ENCODE results near the gene ZNF507. TPM values are rescaled to one million over a fixed set of nuclear protein-coding genes. Genes with fewer than 3 reads are reported as not detected.

The ZNF507 gene
- total RNA-seq, 1 donor from 2014 or later: 19.3 TPM

GRCh38 chr19:32308431-32309077 is 36.9 kb upstream of the ZNF507 start:
- no peak overlapping the region for H3K27ac ChIP-seq
- TF ChIP-seq CTCF (IDR thresholded peaks at IDR 0.05): no peak
- no peak for DNase-seq
- intact Hi-C loops (cut with DNase I): no loop called here
- H3K9me3 ChIP-seq: no peaks in the 10 kb centered on the region
- H3K4me3 ChIP-seq: no peak overlapping the region
- H3K27me3 ChIP-seq (ENCODE audit: low read depth): peaks cover 36% of the 10 kb centered on the region
- no peaks in the 10 kb centered on the region for H3K4me1 ChIP-seq
- no peak for ATAC-seq
- no peaks in the 10 kb centered on the region for H3K36me3 ChIP-seq

- H3K36me3 ChIP-seq: no peaks in the 10 kb centered on the region
- ATAC-seq: no peak
- intact Hi-C loops (cut with DNase I): no loop called here
- no peak overlapping the region for H3K4me3 ChIP-seq
- no peak overlapping the region for H3K27ac ChIP-seq
- H3K4me1 ChIP-seq: no peaks in the 10 kb centered on the region
- no peak for TF ChIP-seq CTCF (IDR thresholded peaks at IDR 0.05)
- peaks cover 39% of the 10 kb centered on the region for H3K27me3 ChIP-seq (ENCODE audit: low read depth)
- DNase-seq: no peak
- H3K9me3 ChIP-seq: no peaks in the 10 kb centered on the region
Observed at GRCh38 chr19:32309711-32310390, 35.6 kb upstream of the ZNF507 start.

- H3K9me3 ChIP-seq: no peaks in the 10 kb centered on the region
- H3K4me1 ChIP-seq: no peaks in the 10 kb centered on the region
- intact Hi-C loops (cut with DNase I): no loop called here
- no peak overlapping the region for H3K27ac ChIP-seq
- H3K27me3 ChIP-seq (ENCODE audit: low read depth): peaks cover 39% of the 10 kb centered on the region
- no peaks in the 10 kb centered on the region for H3K36me3 ChIP-seq
- no peak overlapping the region for H3K4me3 ChIP-seq
- TF ChIP-seq CTCF (IDR thresholded peaks at IDR 0.05): no peak
- DNase-seq (no peak), ATAC-seq (no peak)
Observed at GRCh38 chr19:32311371-32311770, 34.0 kb upstream of the ZNF507 start.

GRCh38 chr19:32313569-32314265 is 31.7 kb upstream of the ZNF507 start:
- Histone ChIP-seq H3K4me3 (no peak overlapping the region), H3K36me3 (no peaks in the 10 kb centered on the region), H3K27ac (no peak overlapping the region), H3K4me1 (no peaks in the 10 kb centered on the region), H3K9me3 (no peaks in the 10 kb centered on the region), H3K27me3 (ENCODE audit: low read depth) (peaks cover 33% of the 10 kb centered on the region)
- intact Hi-C loops (cut with DNase I): no loop called here
- no peak for DNase-seq
- no peak for ATAC-seq
- TF ChIP-seq CTCF (IDR thresholded peaks at IDR 0.05): no peak

GRCh38 chr19:32316034-32316433 is 29.4 kb upstream of the ZNF507 start:
- intact Hi-C loops (cut with DNase I): no loop called here
- Histone ChIP-seq H3K4me3 (no peak overlapping the region), H3K36me3 (no peaks in the 10 kb centered on the region), H3K27me3 (ENCODE audit: low read depth) (peaks cover 29% of the 10 kb centered on the region), H3K4me1 (no peaks in the 10 kb centered on the region), H3K27ac (no peak overlapping the region), H3K9me3 (no peaks in the 10 kb centered on the region)
- TF ChIP-seq CTCF (IDR thresholded peaks at IDR 0.05): no peak
- no peak for DNase-seq
- ATAC-seq: no peak
